Raji (cell line): ENCODE results near the gene CHIA.
A peak's percentile ranks its signal among the peaks of the same experiment; 100 is the strongest.

ENCODE experiments used
- POLR2A ChIP-seq: IDR thresholded peaks from 2 replicates; pipeline ENCODE4 v1.6.1; 2011; ENCODE audit warnings: low read depth, low read length, control low read depth; ENCODE audit not compliant: insufficient read depth

The CHIA gene

DNA sequence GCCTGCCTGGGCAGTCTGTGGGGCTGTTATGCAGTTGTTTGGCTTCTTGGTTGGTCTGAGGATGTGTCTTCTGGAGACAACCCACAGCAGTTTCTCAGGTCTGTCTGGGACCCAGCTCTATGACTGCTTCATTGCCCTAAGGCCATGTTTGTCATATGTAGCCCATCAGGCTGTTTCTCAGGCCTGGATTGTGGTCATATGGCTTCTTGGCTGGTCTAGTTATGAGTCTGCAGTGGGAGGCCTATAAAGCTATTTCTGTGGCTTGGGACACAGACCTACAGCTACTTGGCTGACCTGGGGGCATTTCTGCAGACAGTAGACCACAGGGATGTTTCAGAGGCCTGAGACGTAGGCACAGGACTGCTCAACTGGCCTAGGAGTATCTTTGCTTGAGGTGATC lies 41.5 kb downstream of the CHIA start:
- no peak for TF ChIP-seq POLR2A

DNA sequence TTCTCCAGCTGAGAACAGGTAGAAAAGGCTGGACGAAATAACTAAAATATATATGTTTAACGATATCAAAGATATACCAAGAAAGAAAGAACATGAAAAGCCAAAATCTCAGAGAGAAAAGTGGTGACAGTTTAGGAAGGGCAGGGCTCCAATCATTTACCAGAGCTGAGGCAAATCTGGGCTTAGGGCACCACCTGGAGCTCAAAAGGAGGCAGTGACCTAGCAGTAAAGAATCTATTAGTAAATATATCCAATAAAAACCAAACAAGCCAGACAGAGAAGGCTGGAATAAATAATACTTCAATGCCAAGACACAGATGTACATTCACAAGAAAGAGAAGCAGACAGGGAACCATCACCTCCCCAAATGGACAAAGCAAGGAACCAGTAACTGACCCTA lies 43.5 kb downstream of the CHIA start:
- no peak for TF ChIP-seq POLR2A

DNA sequence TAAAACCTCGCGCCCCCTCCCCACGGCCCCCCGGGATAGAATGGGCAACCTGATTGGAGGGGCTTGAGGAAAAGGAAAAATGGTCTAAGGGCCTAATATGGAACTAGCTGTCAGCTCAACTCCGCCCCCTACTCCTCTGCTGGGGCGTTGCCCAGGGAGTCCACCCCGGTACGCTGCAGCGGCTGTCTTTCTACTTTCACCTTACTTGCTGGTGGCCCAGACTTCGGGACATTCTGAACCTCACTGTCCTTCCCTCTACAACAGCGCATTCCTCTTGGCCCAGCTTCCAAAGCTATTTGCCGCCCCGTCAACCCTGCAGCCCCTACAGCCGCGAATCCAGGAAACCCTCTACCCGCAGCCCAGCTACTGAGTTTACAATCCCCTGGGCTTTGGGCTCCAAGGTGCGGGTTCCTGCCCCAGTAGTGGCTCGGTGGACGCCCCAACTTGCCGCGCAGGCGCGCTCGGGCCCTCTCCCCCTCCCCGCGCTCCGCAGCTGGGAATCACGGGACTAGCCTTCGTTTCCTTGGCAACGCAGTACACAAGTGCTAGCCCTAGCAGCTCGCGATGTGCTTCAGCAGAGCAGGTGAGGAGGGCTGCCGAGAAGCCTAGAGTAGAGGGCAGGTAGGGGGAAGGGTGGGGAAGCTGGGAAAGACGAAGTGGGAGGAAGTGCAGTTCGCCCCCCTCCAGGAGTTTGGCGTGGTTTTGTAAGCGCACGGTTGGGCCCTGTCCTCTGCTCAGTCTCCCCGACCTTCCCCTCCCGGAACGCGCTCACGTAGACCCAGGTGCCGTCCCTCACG lies 55.6 kb downstream of the CHIA start:
- TF ChIP-seq POLR2A: 0 out of 2 replicates have a peak, but pooled peaks have one; percentile 24

DNA sequence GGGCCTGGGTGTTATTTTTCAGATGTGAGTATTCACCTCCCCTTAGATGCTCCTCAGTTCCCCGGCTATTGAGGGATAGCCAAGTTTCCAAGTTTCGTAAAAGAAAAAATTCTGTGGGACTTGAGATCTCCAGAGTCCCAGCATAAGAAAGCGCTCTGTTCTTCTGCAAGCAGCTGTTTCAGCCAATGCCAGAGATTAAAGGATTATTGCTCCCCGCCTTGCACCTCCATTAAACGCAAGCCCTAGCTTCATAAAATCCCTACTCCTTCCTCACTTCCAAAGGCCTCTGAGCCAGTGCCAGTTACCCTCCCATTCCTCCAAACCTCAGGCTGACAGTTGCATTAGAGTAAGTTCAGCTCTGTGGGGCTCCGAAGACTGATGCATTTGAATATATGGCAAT lies 56.4 kb downstream of the CHIA start:
- TF ChIP-seq POLR2A: no peak

DNA sequence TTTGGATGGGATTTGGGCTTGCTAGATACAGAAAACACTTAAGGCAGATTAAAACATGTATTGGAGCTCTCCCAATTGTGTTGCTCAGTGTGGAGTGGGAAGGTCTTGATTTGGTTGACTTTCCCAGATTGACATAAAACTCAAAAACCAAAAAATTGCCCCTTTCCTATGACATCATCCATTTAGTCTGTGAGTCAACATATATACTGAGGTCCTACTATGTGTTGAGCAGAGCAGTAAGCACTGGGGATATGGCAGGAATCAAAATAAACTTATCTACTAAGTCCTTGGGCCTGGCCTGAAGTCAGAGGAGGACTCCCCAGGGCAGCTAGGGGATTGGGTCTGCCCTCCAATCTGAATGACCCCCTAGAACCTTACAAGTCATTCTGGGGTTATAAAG lies 61.0 kb downstream of the CHIA start:
- no peak for TF ChIP-seq POLR2A

DNA sequence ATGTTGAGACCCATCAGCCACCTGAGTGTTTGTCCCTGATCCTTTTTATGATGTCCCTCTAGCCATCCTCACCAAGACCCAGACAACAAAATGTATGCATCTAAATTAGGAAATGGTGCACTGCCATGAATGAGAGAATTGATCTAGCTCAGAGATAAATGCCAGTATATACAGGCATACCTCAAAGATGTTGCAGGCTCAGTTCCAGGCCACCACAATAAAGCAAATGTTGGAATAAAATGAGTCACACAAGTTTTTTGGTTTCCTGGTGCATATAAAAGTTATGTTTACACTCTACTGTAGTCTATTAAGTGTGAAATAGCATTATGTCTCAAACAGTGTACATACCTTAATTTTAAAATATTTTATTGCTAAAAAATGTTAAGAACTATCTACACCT lies 63.9 kb downstream of the CHIA start:
- TF ChIP-seq POLR2A: no peak

DNA sequence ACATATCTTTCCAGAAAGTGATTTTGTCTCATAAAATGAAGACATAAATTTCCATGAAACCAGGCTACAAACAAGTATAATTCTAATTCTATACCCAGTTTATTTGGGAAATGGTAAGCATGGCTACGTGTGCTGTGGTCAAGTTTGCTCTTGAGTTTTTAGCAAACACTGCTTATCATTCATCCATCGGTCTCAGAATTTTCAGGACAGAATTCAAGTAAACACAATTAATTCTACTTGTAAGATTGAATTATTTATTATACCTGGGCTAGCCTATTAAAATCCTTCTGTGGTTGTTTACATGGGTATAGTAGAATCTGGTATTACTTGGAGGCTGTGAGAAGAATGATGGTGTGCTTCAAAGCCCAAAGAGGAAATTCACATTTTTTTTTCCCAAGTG lies 68.3 kb downstream of the CHIA start:
- TF ChIP-seq POLR2A: no peak

DNA sequence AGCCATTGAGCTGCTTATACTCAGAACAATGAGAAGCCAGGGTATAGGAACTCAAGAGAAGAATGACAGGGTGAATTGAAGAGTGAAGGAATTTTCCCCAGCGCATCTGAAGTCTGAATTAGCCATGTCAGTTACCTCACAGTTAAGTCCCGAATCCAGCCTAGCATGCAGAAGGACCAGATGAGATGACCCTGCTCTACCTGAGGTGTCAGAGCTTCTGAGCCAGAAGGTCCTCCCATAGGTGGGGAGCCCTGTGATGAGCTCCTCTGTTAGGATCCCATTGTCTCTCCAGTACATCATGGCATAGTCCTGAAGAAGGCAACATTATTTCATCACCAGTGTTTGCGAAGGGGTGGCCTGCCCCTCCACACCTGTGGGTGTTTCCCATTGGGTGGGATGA lies 68.7 kb downstream of the CHIA start:
- TF ChIP-seq POLR2A: no peak

DNA sequence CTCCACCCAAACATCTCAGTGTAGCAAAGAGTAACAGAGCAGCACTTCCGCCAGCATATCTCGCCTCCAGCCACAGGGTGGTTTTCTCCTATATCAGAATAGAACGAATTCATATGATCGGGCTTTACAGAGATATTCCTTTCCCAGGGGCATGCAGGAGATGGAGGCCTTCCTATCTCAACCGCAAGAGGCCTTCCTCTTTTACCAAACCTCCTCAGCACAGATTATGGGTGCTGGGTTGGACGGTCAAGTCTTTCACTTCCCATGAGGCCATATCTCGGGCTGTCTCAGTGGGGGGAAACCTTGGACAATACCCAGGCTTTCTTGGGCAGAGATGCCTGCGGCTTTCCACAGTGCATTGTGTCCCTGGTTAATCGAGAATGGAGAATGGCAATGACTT lies 71.1 kb downstream of the CHIA start:
- no peak for TF ChIP-seq POLR2A

DNA sequence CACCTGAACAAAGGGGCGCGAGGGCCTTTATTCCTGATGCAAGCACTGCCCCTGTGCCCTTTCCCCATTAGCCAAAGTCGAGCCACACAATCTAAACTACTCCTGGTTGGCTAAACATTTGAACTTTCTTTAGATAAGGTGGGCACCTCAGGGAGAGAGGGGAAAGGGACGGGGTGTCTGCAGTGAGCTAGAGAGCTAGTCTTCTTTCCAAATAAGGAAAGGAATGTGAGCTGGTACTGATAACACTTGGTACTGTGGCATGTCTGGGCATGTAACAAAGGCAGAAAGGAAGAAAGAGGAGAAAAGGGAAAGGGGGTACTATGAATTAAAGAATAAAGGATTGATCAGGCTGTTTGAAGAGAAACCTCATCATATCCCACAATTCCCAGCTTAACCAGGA lies 74.0 kb downstream of the CHIA start:
- TF ChIP-seq POLR2A: no peak

DNA sequence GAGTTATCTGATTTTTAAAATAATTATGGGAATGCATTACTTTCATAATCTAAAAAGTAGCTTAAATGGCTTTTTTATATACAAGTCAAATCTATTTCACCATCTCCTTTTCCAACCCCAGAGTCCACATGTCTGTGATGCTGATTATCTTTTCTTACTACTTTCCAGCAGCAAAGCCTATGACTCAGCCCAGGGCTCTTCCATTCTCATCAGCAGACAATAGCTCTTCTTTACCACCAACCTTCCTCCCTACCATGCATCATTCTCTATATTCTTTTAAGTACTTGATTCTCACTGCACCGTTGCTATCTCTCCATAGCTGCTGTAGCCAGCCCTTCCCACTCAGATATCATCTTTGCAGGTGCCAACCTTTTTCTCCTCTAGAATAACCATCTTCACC lies 75.6 kb downstream of the CHIA start:
- no peak for TF ChIP-seq POLR2A

DNA sequence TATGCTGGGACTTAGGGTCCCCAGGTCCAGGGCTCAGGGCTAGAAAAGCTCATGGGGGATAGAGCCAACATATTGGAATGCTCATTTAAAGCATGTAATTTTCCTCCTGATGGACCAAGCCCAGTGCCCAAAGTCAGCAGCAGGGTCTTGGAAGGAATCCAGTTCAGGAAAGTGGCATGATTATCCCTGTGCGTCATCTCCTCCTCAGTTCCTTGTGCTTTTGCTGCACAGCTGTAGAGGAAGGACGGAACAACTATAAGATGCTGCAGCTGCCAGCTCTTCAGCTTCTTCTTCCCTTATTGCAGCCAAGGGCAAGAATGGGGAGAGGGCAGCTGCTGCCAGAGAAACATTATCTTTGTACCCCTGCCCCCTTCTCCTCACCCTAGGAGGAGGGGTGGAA lies 78.5 kb downstream of the CHIA start:
- no peak for TF ChIP-seq POLR2A

DNA sequence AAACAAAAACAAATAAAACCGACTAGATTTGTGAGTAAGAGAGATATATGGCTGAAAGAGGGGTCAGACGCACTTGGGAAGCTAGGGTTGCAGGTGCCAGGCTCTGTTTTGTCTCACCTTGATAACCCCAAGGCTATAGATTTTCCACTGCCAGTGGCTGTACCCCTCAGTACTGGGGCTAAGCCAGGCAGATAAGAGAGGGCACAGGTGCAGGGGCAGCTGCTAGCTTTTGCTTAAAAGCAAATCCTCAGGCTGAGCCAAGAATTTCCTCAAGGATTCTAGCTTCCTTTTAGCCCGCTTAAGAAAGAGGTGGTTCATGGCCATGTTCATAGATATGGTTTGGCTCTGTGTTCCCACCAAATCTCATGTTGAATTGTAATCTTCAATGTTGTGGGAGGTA lies 79.0 kb downstream of the CHIA start:
- no peak for TF ChIP-seq POLR2A
